ENCODE measurements around the gene PTGER4. TPM values are rescaled to one million over a fixed set of nuclear protein-coding genes. Genes with fewer than 3 reads are reported as not detected.

The PTGER4 gene
- total RNA-seq, 1 donor from 2014 or later = 4.9 TPM

GRCh38 chr5:40681363-40682153, 1.8 kb downstream of the PTGER4 start:
- TF ChIP-seq CTCF (IDR thresholded peaks at IDR 0.05) = no peak
- Mint-ChIP-seq H3K27ac (ENCODE audit: unreplicated experiment) (no peak overlapping the region), H3K9me3 (ENCODE audit: low read depth) (no peaks in the 10 kb centered on the region), H3K4me3 (ENCODE audit: unreplicated experiment) (peak overlapping the region; percentile 94), H3K27me3 (ENCODE audit: low read depth) (no peaks in the 10 kb centered on the region), H3K36me3 (ENCODE audit: low read depth) (peaks cover 2% of the 10 kb centered on the region), H3K4me1 (ENCODE audit: low read depth) (peaks cover 84% of the 10 kb centered on the region)
- DNase-seq (ENCODE audit: low spot score) = peak; percentile 94

DNA sequence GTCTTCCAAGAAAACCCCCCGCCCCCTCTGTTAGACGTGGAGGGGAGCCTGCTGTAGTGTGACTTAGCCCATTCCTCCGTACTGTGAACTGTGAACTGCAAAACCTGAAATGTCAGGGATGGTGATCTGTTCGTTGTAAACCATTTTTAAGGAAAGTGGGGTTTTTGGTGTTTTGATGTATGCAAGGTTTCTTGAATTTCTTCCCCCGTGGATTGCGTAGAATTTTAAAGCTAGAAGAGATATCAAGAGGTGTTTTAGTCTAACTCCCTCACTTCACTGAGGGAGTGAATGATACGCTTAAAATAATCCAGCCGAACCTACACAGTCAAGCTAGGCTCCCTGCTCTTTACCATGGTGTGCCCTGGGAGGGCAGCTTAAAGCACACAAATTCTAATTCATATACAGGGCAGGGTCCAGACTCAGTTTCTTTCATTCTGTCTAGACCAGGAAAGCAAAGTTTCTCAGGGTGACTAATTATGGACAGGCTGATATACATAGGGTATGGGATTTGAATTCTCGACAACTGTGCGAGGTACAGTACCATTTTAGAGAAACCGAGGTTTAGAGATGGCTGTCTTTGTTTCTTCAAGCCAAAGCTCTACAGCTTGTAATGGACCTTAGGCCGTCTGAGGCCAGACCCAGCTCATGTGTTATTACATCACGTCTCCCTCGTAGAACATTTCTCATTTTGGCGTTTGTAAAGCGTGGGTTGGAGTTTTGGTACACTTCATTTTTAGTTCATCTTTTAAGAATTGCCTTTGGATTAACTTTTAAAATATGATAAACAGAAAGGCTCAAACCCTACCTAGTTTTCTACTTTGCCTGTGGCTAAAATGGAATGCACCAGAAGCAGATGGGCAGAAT, 2.7 kb downstream of the PTGER4 start:
- Mint-ChIP-seq H3K27me3 (ENCODE audit: low read depth) (no peaks in the 10 kb centered on the region), H3K4me1 (ENCODE audit: low read depth) (peaks cover 80% of the 10 kb centered on the region), H3K36me3 (ENCODE audit: low read depth) (peaks cover 2% of the 10 kb centered on the region), H3K9me3 (ENCODE audit: low read depth) (no peaks in the 10 kb centered on the region), H3K4me3 (ENCODE audit: unreplicated experiment) (peak overlapping the region; percentile 94), H3K27ac (ENCODE audit: unreplicated experiment) (no peak overlapping the region)
- no peak for DNase-seq (ENCODE audit: low spot score)
- TF ChIP-seq CTCF (IDR thresholded peaks at IDR 0.05) = no peak

DNA sequence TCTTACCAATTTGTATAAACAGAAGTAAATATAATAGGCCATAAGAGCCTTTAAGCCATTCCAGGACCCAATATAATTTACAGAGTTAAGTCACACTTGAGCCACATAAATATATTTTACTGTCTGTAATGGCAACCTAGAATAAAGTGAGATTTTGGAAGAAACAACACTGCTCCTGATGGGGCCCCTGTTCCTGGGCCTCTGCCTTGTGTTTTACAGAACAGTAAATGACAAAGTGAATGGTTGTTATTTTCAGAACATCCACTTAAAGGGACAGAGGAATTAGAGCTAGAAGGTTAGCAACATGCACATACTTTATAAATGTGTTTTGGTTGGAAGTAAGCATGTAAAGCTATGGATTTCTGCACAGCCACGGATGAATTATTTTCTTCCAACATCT, 3.6 kb downstream of the PTGER4 start:
- H3K27ac Mint-ChIP-seq (ENCODE audit: unreplicated experiment) = no peak overlapping the region

GRCh38 chr5:40685193-40685592, 5.5 kb downstream of the PTGER4 start:
- Mint-ChIP-seq H3K9me3 (ENCODE audit: low read depth) (no peaks in the 10 kb centered on the region), H3K36me3 (ENCODE audit: low read depth) (peaks cover 2% of the 10 kb centered on the region), H3K4me1 (ENCODE audit: low read depth) (peaks cover 81% of the 10 kb centered on the region), H3K27ac (ENCODE audit: unreplicated experiment) (no peak overlapping the region), H3K4me3 (ENCODE audit: unreplicated experiment) (no peak overlapping the region), H3K27me3 (ENCODE audit: low read depth) (no peaks in the 10 kb centered on the region)
- no peak for TF ChIP-seq CTCF (IDR thresholded peaks at IDR 0.05)
- DNase-seq (ENCODE audit: low spot score) = no peak

More for the DNA sequence above, 3.6 kb downstream of the PTGER4 start:
- TF ChIP-seq CTCF (IDR thresholded peaks at IDR 0.05) = no peak
- no peak for DNase-seq (ENCODE audit: low spot score)
- peak overlapping the region; percentile 94 for H3K4me3 Mint-ChIP-seq (ENCODE audit: unreplicated experiment)
- H3K27me3 Mint-ChIP-seq (ENCODE audit: low read depth) = no peaks in the 10 kb centered on the region
- H3K4me1 Mint-ChIP-seq (ENCODE audit: low read depth) = peaks cover 81% of the 10 kb centered on the region
- peaks cover 2% of the 10 kb centered on the region for H3K36me3 Mint-ChIP-seq (ENCODE audit: low read depth)
- no peaks in the 10 kb centered on the region for H3K9me3 Mint-ChIP-seq (ENCODE audit: low read depth)

DNA sequence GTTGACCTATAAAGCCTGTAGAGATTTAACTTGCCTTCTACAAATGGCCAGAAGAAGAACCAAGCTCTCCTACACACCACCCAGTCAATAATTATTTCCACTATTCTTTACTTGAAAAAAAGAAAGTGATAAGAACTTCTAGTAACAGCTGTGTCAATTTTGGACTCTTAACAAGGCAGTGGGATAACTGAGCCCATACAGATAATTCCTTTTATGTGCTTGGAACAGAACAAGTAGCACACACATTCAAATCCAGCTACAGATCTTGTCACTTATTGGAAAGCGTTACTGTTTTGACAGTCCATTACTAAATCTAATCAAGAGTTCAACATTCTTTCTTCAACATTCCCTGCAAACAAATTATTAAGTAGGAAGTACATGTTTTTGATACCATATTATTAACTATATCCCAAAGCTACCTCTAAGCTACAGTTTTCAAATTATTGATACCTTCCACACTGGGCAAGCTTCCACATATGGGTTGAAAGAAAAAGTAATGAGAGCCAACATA, 6.3 kb downstream of the PTGER4 start:
- Mint-ChIP-seq H3K9me3 (ENCODE audit: low read depth) (no peaks in the 10 kb centered on the region), H3K4me1 (ENCODE audit: low read depth) (peaks cover 72% of the 10 kb centered on the region), H3K4me3 (ENCODE audit: unreplicated experiment) (no peak overlapping the region), H3K27me3 (ENCODE audit: low read depth) (no peaks in the 10 kb centered on the region), H3K27ac (ENCODE audit: unreplicated experiment) (no peak overlapping the region), H3K36me3 (ENCODE audit: low read depth) (peaks cover 2% of the 10 kb centered on the region)
- TF ChIP-seq CTCF (IDR thresholded peaks at IDR 0.05) = no peak
- DNase-seq (ENCODE audit: low spot score) = no peak
